Skeletal muscle cell (primary cell): Measurements from ENCODE around the gene SINHCAF.

Experiments
- DNase-seq: peaks from one replicate; pipeline ENCODE4 v3.0.0-alpha.2; 2010; ENCODE audit warnings: low read depth
- H3K4me3 ChIP-seq: 2 replicates; pipeline ENCODE4 v1.5.1; 2011; ENCODE audit warnings: low read depth, mild to moderate bottlenecking, control low read depth, low read length, moderate library complexity

Gene SINHCAF

GRCh38 chr12:31339831-31340622, 14.1 kb upstream of the SINHCAF start:
- no peak for DNase-seq
- no peak overlapping the region for H3K4me3 ChIP-seq

GRCh38 chr12:31337952-31338351, 12.0 kb upstream of the SINHCAF start:
- DNase-seq = no peak
- H3K4me3 ChIP-seq = no peak overlapping the region

- DNase-seq = no peak
- no peak overlapping the region for H3K4me3 ChIP-seq
Observed at GRCh38 chr12:31331242-31331641, 5.3 kb upstream of the SINHCAF start.

GRCh38 chr12:31326736-31327659, 1.0 kb upstream of the SINHCAF start:
- DNase-seq = no peak
- peak overlapping the region; percentile 93 for H3K4me3 ChIP-seq

GRCh38 chr12:31325524-31325875, 450 bp downstream of the SINHCAF start:
- no peak for DNase-seq

GRCh38 chr12:31324845-31325523, 966 bp downstream of the SINHCAF start:
- H3K4me3 ChIP-seq = peak overlapping the region; percentile 93
- DNase-seq = no peak

More at GRCh38 chr12:31325524-31325875, 450 bp downstream of the SINHCAF start:
- peak overlapping the region; percentile 93 for H3K4me3 ChIP-seq

GRCh38 chr12:31324116-31324844, 1.7 kb downstream of the SINHCAF start:
- H3K4me3 ChIP-seq = peak overlapping the region; percentile 93
- DNase-seq = peak; percentile 27

GRCh38 chr12:31323391-31324115, 2.4 kb downstream of the SINHCAF start:
- no peak for DNase-seq
- peak overlapping the region; percentile 93 for H3K4me3 ChIP-seq

- no peak for DNase-seq
- H3K4me3 ChIP-seq = peak overlapping the region; percentile 93
Observed at GRCh38 chr12:31322801-31323207, 3.1 kb downstream of the SINHCAF start.

GRCh38 chr12:31321897-31322228, 4.1 kb downstream of the SINHCAF start:
- DNase-seq = no peak

GRCh38 chr12:31321186-31321896, 4.6 kb downstream of the SINHCAF start:
- no peak for DNase-seq
- H3K4me3 ChIP-seq = no peak overlapping the region

More at GRCh38 chr12:31321897-31322228, 4.1 kb downstream of the SINHCAF start:
- H3K4me3 ChIP-seq = no peak overlapping the region

GRCh38 chr12:31318657-31319269, 7.2 kb downstream of the SINHCAF start:
- no peak overlapping the region for H3K4me3 ChIP-seq
- DNase-seq = no peak

GRCh38 chr12:31317471-31318395, 8.2 kb downstream of the SINHCAF start:
- DNase-seq = no peak
- peak overlapping the region; percentile 26 for H3K4me3 ChIP-seq

GRCh38 chr12:31316891-31317290, 9.1 kb downstream of the SINHCAF start:
- H3K4me3 ChIP-seq = no peak overlapping the region

GRCh38 chr12:31315784-31316465, 10.0 kb downstream of the SINHCAF start:
- H3K4me3 ChIP-seq = no peak overlapping the region
- no peak for DNase-seq

More at GRCh38 chr12:31316891-31317290, 9.1 kb downstream of the SINHCAF start:
- DNase-seq = no peak

GRCh38 chr12:31315044-31315715, 10.8 kb downstream of the SINHCAF start:
- DNase-seq = no peak
- H3K4me3 ChIP-seq = no peak overlapping the region
